Smooth muscle cell (in vitro differentiated cells): Measurements from ENCODE around the gene SLC39A13. TPM values are rescaled to one million over a fixed set of nuclear protein-coding genes. Genes with fewer than 3 reads are reported as not detected.

Experiments used
- DNase-seq: peaks from one replicate; lab custom pipeline; 2025; ENCODE audit not compliant: unreplicated experiment; lab: John Stamatoyannopoulos, UW
- H2AFZ ChIP-seq: fragments of 200-600 bp; sonication (generic); 2 replicates; pipeline ENCODE4 v1.6.0; 2016; ENCODE audit warnings: antibody characterized with exemption, low read depth, mild to moderate bottlenecking
- H3F3A ChIP-seq: fragments of 200-600 bp; sonication (generic); 2 replicates; pipeline ENCODE4 v1.6.0; 2017; ENCODE audit warnings: antibody characterized with exemption, low read depth
- H3K27ac ChIP-seq: fragments of 200-600 bp; sonication (generic); 2 replicates; pipeline ENCODE4 v1.5.1; 2016; ENCODE audit warnings: low read depth, mild to moderate bottlenecking
- H3K27me3 ChIP-seq: fragments of 200-600 bp; sonication (generic); 2 replicates; pipeline ENCODE4 v1.6.1; 2016; ENCODE audit warnings: low read depth, mild to moderate bottlenecking
- H3K36me3 ChIP-seq: fragments of 200-600 bp; sonication (generic); 2 replicates; pipeline ENCODE4 v1.5.1; 2016; ENCODE audit warnings: low read depth
- H3K4me1 ChIP-seq: fragments of 200-600 bp; sonication (generic); 2 replicates; pipeline ENCODE4 v1.5.1; 2016; ENCODE audit warnings: low read depth
- H3K4me2 ChIP-seq: fragments of 200-600 bp; sonication (generic); 2 replicates; pipeline ENCODE4 v1.6.0; 2016; ENCODE audit warnings: mild to moderate bottlenecking
- H3K4me3 ChIP-seq: fragments of 200-600 bp; sonication (generic); 2 replicates; pipeline ENCODE4 v1.5.1; 2016; ENCODE audit warnings: mild to moderate bottlenecking
- H3K79me2 ChIP-seq: fragments of 200-600 bp; sonication (generic); 2 replicates; pipeline ENCODE4 v1.6.0; 2016; ENCODE audit warnings: low read depth, mild to moderate bottlenecking
- H3K9ac ChIP-seq: fragments of 200-600 bp; sonication (generic); 2 replicates; pipeline ENCODE4 v1.6.0; 2016; ENCODE audit warnings: low read depth
- H3K9me3 ChIP-seq: fragments of 200-600 bp; sonication (generic); replicated peaks from 2 replicates; pipeline ENCODE4 v1.5.1; 2016; ENCODE audit warnings: low read depth
- H4K20me1 ChIP-seq: fragments of 200-600 bp; sonication (generic); 2 replicates; pipeline ENCODE4 v1.6.0; 2016; ENCODE audit warnings: low read depth
- CTCF ChIP-seq: fragments of 200-600 bp; sonication (generic); IDR thresholded peaks from 2 replicates; pipeline ENCODE4 v1.5.1; 2017; ENCODE audit warnings: borderline replicate concordance, mild to moderate bottlenecking, antibody characterized with exemption; ENCODE audit not compliant: insufficient read depth, poor library complexity, severe bottlenecking
- WGBS: methylation state at CpG from one replicate; pipeline ENCODE4 v1.1.7; 2016; ENCODE audit warnings: low lambda C conversion rate; 5-methylcytosine and 5-hydroxymethylcytosine counted together
- polyA plus RNA-seq: library from polyadenylated mRNA; unstranded; fragments of >200 nt; fragmentation: Nextera tagmentation; extraction: Ambion mirVana; gene quantifications from 2 replicates; pipeline ENCODE4 v1.2.1, GENCODE V29; 2016
- total RNA-seq: library from RNA; depleted of rRNA; stranded (reverse); fragments of >200 nt; gene quantifications from 2 replicates; pipeline ENCODE4 v1.2.3, GENCODE V29; 2014

Gene SLC39A13
- total and polyA plus RNA-seq, 2 experiments from 2014 or later, result 56.9 to 143 TPM

DNA sequence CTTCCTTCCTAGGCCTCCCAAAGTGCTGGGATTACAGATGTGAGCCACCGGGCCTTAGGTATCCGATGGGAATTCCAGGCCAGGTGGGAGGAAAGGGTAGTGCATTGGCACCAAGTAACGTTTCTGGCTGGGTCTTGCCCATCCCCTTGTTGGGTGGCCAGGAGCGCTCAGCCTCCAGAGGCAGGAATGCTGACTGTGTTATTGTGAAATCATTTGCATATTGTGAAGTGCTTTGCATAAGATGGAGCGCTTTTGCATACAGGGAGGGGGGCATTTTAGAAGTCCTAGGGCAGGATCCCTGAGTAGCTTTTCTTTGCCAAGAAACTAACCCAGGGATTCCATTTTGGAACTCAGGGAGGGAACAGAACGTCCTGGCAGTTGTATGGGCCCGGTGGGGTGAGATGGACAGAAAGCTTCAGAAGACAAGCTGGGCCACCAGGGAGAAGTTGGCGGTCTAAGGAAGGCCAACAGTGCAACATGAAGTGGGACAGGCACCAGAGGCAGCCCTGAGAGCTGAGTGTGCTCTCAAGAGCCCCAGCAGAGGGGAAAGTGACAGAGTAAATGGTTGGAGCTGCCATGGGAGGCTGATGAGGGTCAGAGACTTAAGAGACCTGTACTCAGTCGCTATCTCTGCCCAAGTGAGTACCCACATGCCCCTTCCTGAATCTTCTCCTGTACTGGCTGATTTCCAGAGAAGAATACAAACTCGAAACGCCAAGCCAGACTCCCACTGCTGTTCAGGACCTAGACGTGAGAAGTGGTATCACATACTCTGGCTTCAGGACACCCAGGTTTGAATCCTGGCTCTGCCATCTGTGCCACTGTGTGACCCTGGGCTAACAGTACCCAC lies 1.3 kb upstream of the SLC39A13 start:
- no peak for TF ChIP-seq CTCF
- 72% methylated on average over 12 of the region's 12 CpGs for WGBS
- H3K9me3 ChIP-seq, result no peaks in the 10 kb centered on the region

DNA sequence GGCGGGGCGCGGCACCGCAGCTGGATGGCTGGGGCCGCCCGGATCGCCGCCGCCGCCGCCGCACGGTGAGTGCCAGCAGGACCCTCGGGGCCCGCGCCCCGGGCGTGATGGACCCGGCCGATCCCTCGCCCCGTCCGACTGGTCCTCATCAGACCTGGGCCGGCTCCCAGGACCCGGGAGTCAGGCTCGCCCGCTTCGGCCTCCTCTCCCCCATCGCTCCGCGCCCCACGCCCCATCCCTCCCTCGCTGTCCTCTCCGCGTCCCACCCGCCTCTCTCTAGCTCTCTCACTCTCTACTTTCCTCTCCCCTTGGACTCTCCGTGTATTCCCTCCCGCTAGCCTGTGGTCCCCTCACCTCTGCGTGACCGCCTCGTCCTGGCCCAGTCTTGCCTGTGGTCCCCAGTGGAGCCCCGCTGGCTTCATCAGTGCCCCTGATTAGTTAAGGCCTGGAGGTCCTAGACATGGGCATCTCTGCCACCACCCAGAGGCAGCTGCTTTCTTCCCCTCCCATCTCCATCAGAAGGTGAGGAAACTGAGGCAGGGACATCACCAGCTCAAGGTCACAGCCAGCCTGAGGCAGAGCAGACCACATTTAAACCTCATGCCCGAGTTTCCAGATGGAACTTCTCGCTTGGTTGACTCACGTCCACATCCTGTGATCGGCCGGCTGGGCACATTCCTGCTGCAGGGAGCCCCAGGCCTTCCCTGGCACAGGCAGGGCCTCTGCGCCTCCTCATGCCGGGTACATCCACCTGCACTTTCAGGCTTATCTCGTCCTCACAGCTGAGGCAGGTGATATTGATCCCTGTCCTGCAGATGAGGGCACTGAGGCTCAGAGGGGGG lies 429 bp downstream of the SLC39A13 start:
- Histone ChIP-seq H3K4me3 (peak overlapping the region; percentile 66), H3K36me3 (no peaks in the 10 kb centered on the region), H3K4me2 (peak overlapping the region; percentile 92), H4K20me1 (peaks cover 30% of the 10 kb centered on the region), H2AFZ (no peak overlapping the region), H3K9me3 (no peaks in the 10 kb centered on the region), H3K27ac (peak overlapping the region; percentile 98), H3K9ac (peak overlapping the region; percentile 91), H3F3A (peaks cover 12% of the 10 kb centered on the region), H3K27me3 (no peaks in the 10 kb centered on the region), H3K79me2 (peaks cover 37% of the 10 kb centered on the region), H3K4me1 (peaks cover 15% of the 10 kb centered on the region)
- peak; percentile 59 for DNase-seq
- 8% methylated on average over 14 of the region's 50 CpGs for WGBS
- TF ChIP-seq CTCF, result no peak

More for the DNA sequence above, 1.3 kb upstream of the SLC39A13 start:
- H3K79me2 ChIP-seq, result peaks cover 35% of the 10 kb centered on the region
- peaks cover 8% of the 10 kb centered on the region for H3F3A ChIP-seq
- H3K4me3 ChIP-seq, result peak overlapping the region; percentile 59
- no peaks in the 10 kb centered on the region for H3K27me3 ChIP-seq
- no peak overlapping the region for H2AFZ ChIP-seq
- peaks cover 27% of the 10 kb centered on the region for H4K20me1 ChIP-seq
- peak overlapping the region; percentile 73 for H3K9ac ChIP-seq
- peaks cover 15% of the 10 kb centered on the region for H3K4me1 ChIP-seq
- peak overlapping the region; percentile 90 for H3K27ac ChIP-seq
- H3K36me3 ChIP-seq, result no peaks in the 10 kb centered on the region
- peak overlapping the region; percentile 88 for H3K4me2 ChIP-seq
- no peak for DNase-seq

DNA sequence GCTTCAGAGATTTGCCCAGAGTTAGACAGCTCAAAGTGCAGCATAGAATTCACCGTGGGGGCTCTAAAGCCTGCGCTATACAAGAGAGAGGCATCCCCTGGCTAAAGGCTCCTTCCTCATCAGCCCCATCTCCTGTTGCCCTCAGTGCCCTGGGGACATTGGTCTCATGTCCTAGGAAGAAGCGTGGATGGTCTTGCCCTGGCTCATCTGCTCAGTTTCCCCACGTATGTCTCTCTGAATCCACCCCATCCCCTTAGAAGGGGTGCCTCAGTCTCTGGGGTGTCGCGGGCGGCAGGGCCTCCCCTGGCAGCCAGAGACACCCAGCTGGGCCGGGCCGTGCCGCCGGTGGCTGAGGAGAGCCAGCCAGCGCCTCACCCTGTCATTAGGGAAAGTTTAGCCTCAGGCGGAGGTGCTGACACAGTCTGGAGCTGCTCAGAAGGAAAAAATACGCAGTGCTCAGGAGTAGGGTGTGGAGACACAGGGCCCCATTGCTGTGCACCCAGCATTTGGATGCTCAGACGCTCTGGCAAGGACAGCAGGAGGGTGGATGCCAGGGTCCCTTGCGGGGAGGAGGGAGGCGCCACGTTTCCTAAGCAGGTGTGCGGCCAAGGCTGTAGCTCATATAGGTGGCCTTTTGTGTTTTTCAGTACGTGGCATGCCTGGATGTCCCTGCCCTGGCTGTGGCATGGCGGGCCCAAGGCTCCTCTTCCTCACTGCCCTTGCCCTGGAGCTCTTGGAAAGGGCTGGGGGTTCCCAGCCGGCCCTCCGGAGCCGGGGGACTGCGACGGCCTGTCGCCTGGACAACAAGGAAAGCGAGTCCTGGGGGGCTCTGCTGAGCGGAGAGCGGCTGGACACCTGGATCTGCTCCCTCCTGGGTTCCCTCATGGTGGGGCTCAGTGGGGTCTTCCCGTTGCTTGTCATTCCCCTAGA lies 1.3 kb downstream of the SLC39A13 start:
- WGBS, result 77% methylated on average over 31 of the region's 31 CpGs
- no peak overlapping the region for H2AFZ ChIP-seq
- peaks cover 15% of the 10 kb centered on the region for H3K4me1 ChIP-seq
- TF ChIP-seq CTCF, result no peak
- H3K36me3 ChIP-seq, result no peaks in the 10 kb centered on the region
- H3K9me3 ChIP-seq, result no peaks in the 10 kb centered on the region
- H3K27ac ChIP-seq, result peak overlapping the region; percentile 98
- H3K4me2 ChIP-seq, result peak overlapping the region; percentile 92
- peaks cover 16% of the 10 kb centered on the region for H3F3A ChIP-seq
- H4K20me1 ChIP-seq, result peaks cover 30% of the 10 kb centered on the region
- no peak for DNase-seq
- peak overlapping the region; percentile 66 for H3K4me3 ChIP-seq
- no peaks in the 10 kb centered on the region for H3K27me3 ChIP-seq
- peaks cover 37% of the 10 kb centered on the region for H3K79me2 ChIP-seq
- H3K9ac ChIP-seq, result peak overlapping the region; percentile 91
